ENCODE data around the gene SNX10. TPM values are rescaled to one million over a fixed set of nuclear protein-coding genes. Genes with fewer than 3 reads are reported as not detected.
"Not testable (repeated sequence)": the region's sequence is repeated elsewhere in the genome, so short reads cannot be mapped to it uniquely, and the experiment has no call there.

Gene SNX10
- total RNA-seq, 2 experiments from 2014 or later, result 31.0 to 31.6 TPM

GRCh38 chr7:26284995-26285632 is 6.5 kb upstream of the SNX10 start:
- no peak overlapping the region for H3K4me3 Mint-ChIP-seq
- DNase-seq (no peak), ATAC-seq (ENCODE audit: low read depth) (peak; percentile 77)
- no peaks in the 10 kb centered on the region for H3K36me3 Mint-ChIP-seq
- no peak overlapping the region for H3K27ac Mint-ChIP-seq
- no peaks in the 10 kb centered on the region for H3K9me3 Mint-ChIP-seq
- peaks cover 2% of the 10 kb centered on the region for H3K27me3 Mint-ChIP-seq
- H3K4me1 Mint-ChIP-seq, result peaks cover 3% of the 10 kb centered on the region
- POLR2A ChIA-PET, result interaction anchor here (1.6 kb wide), 1 partner anchor 84 kb away, joined by 9 read pairs; the partner anchor contains the start of genes CBX3 and HNRNPA2B1

DNA sequence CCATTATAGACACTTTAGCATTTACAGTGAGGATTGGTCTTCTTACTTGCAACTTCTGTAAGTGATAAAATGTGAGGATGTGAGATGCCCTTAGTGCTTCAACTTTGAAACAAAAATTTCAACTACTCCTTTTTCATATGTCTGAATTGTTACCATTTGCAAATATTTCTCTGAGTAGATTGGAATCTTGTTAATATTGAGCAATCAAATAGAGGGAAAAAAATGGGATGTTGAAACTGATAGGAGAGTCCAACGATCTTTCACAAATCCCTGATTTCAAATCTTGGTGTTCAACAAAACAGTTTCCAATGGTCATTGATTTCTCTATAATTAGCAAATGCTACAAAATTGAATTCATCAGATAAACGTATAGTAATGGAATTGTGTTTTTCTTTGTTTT is 5.5 kb upstream of the SNX10 start:
- H3K36me3 Mint-ChIP-seq, result no peaks in the 10 kb centered on the region
- H3K4me1 Mint-ChIP-seq, result peaks cover 1% of the 10 kb centered on the region
- H3K27ac Mint-ChIP-seq, result no peak overlapping the region
- DNase-seq, result no peak
- ATAC-seq (ENCODE audit: low read depth), result no peak
- H3K4me3 Mint-ChIP-seq, result no peak overlapping the region
- H3K9me3 Mint-ChIP-seq, result no peaks in the 10 kb centered on the region
- peaks cover 2% of the 10 kb centered on the region for H3K27me3 Mint-ChIP-seq
- POLR2A ChIA-PET, result interaction anchor here (1.6 kb wide), 1 partner anchor 85 kb away, joined by 9 read pairs; the partner anchor contains the start of genes CBX3 and HNRNPA2B1

GRCh38 chr7:26288126-26288525 is 3.5 kb upstream of the SNX10 start:
- POLR2A ChIA-PET, result interaction anchor here (1.0 to 1.1 kb wide), 2 partner anchors 85 to 88 kb away, joined by 3 read pairs; no protein-coding TSS in a partner anchor
- not testable (repeated sequence) for H3K27me3 Mint-ChIP-seq

GRCh38 chr7:26291251-26291650 is 411 bp upstream of the SNX10 start:
- ATAC-seq (ENCODE audit: low read depth), result no peak
- peak overlapping the region; percentile 95 for H3K27ac Mint-ChIP-seq
- POLR2A ChIA-PET, result interaction anchor here (0.7 to 2.1 kb wide), 7 partner anchors 11 to 99 kb away, joined by 3 to 11 read pairs (median 4); partner anchors contain the start of gene CBX3
- peaks cover 35% of the 10 kb centered on the region for H3K4me1 Mint-ChIP-seq
- H3K9me3 Mint-ChIP-seq, result no peaks in the 10 kb centered on the region
- H3K4me3 Mint-ChIP-seq, result peak overlapping the region; percentile 93
- no peak for DNase-seq
- peaks cover 11% of the 10 kb centered on the region for H3K36me3 Mint-ChIP-seq
- H3K27me3 Mint-ChIP-seq, result peaks cover 2% of the 10 kb centered on the region

More at GRCh38 chr7:26288126-26288525, 3.5 kb upstream of the SNX10 start:
- not testable (repeated sequence) for H3K4me3 Mint-ChIP-seq; H3K9me3 Mint-ChIP-seq; H3K36me3 Mint-ChIP-seq; H3K27ac Mint-ChIP-seq; ATAC-seq (ENCODE audit: low read depth); DNase-seq
- peaks cover 11% of the 10 kb centered on the region for H3K4me1 Mint-ChIP-seq

DNA sequence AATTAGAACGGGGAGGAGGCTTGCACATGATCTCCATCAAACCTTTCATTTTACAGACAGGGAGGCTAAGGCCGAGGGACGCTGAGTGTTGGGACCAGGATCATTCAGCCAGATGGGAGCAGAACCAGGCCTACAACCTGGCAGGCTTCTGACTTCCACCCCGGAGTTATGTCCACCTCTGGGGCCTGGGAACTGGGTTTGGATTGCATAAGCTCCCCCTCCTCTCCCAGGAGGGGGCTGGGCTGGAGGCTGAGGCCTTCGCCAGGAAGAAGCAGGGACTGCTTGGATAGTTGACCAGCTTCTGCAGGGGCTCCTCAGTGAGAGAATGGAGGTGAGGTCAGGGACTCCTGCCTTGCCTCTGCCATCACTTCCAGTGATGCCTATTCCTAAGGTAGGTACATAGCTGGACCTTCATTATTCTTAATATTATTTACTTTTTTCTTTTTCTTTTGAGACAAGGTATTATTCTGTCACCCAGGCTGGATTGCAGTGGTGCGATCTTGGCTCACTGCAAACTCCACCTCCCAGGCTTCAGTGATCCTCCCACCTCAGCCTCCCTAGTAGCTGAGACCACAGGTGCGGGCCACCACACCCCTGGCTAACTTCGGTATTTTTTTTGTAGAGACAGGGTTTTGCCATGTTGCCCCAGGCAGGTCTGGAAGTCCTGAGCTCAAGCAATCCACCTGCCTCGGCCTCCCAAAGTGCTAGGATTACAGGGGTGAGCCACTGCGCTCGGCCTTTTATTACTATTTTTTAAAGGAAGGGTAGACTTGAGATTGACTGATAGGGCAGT is 1.3 kb downstream of the SNX10 start:
- Mint-ChIP-seq H3K27ac (peak overlapping the region; percentile 92), H3K4me3 (peak overlapping the region; percentile 89), H3K27me3 (peaks cover 2% of the 10 kb centered on the region), H3K4me1 (peaks cover 38% of the 10 kb centered on the region), H3K9me3 (no peaks in the 10 kb centered on the region), H3K36me3 (peaks cover 16% of the 10 kb centered on the region)
- POLR2A ChIA-PET, result interaction anchor here (0.6 to 3.1 kb wide), 4 partner anchors 12 to 338 kb away, joined by 3 to 25 read pairs (median 8); partner anchors contain the start of genes CBX3 and HNRNPA2B1
- ATAC-seq (ENCODE audit: low read depth), result no peak
- DNase-seq, result peak; percentile 41

DNA sequence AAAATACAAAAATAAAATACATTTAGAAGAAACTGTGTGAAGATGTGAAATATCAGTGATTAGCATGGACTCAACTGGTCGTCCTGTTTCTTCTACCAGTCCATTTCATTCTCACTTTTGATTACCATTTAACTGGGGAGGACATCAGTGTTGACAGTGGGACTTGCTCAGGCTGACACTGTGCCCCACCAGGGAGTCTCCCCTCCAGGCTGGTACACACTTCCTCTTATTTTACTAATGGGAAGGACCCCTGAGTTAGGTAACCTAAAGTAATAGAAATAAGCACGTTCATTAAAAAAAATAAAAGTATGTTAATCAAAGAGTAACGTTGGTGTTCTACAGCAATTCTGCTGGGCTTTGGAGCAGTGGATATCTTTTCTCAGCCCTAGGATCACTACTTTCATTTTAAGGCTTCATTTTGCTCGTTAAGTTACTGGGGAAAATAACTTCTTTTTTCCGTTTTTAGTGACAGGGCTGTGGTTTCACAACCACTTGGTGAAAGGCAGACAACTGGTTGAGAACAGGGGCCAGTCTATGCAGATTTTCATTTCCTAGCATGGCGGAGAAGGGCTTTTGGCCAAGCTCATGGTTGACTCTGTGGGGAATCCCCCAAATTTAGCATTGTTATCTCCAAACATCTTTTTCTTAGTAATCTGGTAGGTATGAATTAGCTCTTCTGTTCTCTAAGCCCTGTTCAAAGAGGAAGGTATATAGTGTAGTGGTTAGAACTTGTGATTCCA is 2.1 kb downstream of the SNX10 start:
- Mint-ChIP-seq H3K9me3 (no peaks in the 10 kb centered on the region), H3K27me3 (peaks cover 2% of the 10 kb centered on the region), H3K4me3 (peak overlapping the region; percentile 89), H3K27ac (peak overlapping the region; percentile 92), H3K36me3 (peaks cover 17% of the 10 kb centered on the region), H3K4me1 (peaks cover 40% of the 10 kb centered on the region)
- peak; percentile 37 for DNase-seq
- peak; percentile 75 for ATAC-seq (ENCODE audit: low read depth)
- POLR2A ChIA-PET, result interaction anchor here (0.6 to 3.1 kb wide), 8 partner anchors 12 to 142 kb away, joined by 3 to 25 read pairs (median 4); partner anchors contain the start of genes CBX3, HNRNPA2B1 and NFE2L3

DNA sequence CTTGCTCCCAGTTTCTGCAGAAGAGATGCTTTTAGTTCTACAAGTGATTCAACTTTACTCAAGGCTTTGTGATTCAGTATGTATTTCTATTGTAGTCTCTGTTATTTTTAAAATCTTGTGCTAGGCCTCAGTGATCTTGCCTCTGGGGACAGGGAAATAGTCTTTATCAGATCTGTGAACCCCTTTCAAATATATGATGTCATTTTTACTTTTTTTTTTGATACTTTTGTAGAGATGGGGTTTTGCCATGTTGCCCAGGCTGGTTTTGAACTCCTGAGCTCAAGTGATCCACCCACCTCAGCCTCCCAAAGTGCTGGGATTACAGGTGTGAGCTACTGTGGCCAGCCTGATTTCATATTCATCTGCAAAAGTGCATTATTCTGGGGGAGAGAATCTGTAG is 3.4 kb downstream of the SNX10 start:
- peaks cover 42% of the 10 kb centered on the region for H3K4me1 Mint-ChIP-seq
- ATAC-seq (ENCODE audit: low read depth) (no peak), DNase-seq (no peak)
- peak overlapping the region; percentile 89 for H3K4me3 Mint-ChIP-seq
- POLR2A ChIA-PET, result interaction anchor here (1.6 to 3.1 kb wide), 3 partner anchors 10 to 97 kb away, joined by 5 to 25 read pairs (median 12); partner anchors contain the start of genes CBX3 and HNRNPA2B1
- H3K9me3 Mint-ChIP-seq, result no peaks in the 10 kb centered on the region
- peak overlapping the region; percentile 92 for H3K27ac Mint-ChIP-seq
- H3K36me3 Mint-ChIP-seq, result peaks cover 23% of the 10 kb centered on the region
- H3K27me3 Mint-ChIP-seq, result no peaks in the 10 kb centered on the region

DNA sequence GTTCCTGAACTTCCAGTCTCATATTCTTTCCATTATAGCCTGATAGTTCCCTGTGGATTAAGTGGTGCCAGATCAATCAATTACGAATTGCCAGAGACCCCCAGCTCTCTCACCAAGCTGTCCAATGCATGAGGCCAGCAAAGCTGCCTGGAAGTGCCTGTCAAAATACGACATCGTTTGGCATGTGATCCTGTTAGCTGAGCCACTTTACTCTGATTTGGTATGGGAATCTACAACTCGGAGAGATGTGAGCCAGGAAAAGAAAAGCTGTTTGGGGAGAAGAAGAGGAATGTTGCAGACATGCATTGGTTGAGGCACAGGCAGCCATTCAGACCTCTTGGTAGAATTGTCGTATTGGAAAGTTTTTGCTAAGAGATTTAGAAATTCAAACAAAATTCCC is 3.9 kb downstream of the SNX10 start:
- POLR2A ChIA-PET, result interaction anchor here (2.4 kb wide), 1 partner anchor 10 kb away, joined by 12 read pairs; no protein-coding TSS in a partner anchor
- no peak for ATAC-seq (ENCODE audit: low read depth)
- no peaks in the 10 kb centered on the region for H3K27me3 Mint-ChIP-seq
- peaks cover 23% of the 10 kb centered on the region for H3K36me3 Mint-ChIP-seq
- peaks cover 42% of the 10 kb centered on the region for H3K4me1 Mint-ChIP-seq
- DNase-seq, result no peak
- no peaks in the 10 kb centered on the region for H3K9me3 Mint-ChIP-seq
- no peak overlapping the region for H3K4me3 Mint-ChIP-seq
- H3K27ac Mint-ChIP-seq, result no peak overlapping the region

- H3K4me3 Mint-ChIP-seq, result no peak overlapping the region
- ATAC-seq (ENCODE audit: low read depth), result no peak
- no peaks in the 10 kb centered on the region for H3K27me3 Mint-ChIP-seq
- H3K4me1 Mint-ChIP-seq, result peaks cover 30% of the 10 kb centered on the region
- no peak for DNase-seq
- H3K27ac Mint-ChIP-seq, result no peak overlapping the region
- POLR2A ChIA-PET, result no interaction called here
- H3K36me3 Mint-ChIP-seq, result peaks cover 33% of the 10 kb centered on the region
- no peaks in the 10 kb centered on the region for H3K9me3 Mint-ChIP-seq
Observed at GRCh38 chr7:26298472-26299058, 6.9 kb downstream of the SNX10 start.

GRCh38 chr7:26305090-26305868 is 13.6 kb downstream of the SNX10 start:
- no peaks in the 10 kb centered on the region for H3K27me3 Mint-ChIP-seq
- H3K27ac Mint-ChIP-seq, result peak overlapping the region; percentile 83
- ATAC-seq (ENCODE audit: low read depth), result peak; percentile 68
- no peaks in the 10 kb centered on the region for H3K9me3 Mint-ChIP-seq
- H3K36me3 Mint-ChIP-seq, result peaks cover 30% of the 10 kb centered on the region
- peak overlapping the region; percentile 58 for H3K4me3 Mint-ChIP-seq
- peaks cover 13% of the 10 kb centered on the region for H3K4me1 Mint-ChIP-seq
- POLR2A ChIA-PET, result interaction anchor here (1.0 to 1.5 kb wide), 3 partner anchors 11 to 105 kb away, joined by 4 to 12 read pairs (median 6); partner anchors contain the start of gene SNX10
- DNase-seq, result no peak

DNA sequence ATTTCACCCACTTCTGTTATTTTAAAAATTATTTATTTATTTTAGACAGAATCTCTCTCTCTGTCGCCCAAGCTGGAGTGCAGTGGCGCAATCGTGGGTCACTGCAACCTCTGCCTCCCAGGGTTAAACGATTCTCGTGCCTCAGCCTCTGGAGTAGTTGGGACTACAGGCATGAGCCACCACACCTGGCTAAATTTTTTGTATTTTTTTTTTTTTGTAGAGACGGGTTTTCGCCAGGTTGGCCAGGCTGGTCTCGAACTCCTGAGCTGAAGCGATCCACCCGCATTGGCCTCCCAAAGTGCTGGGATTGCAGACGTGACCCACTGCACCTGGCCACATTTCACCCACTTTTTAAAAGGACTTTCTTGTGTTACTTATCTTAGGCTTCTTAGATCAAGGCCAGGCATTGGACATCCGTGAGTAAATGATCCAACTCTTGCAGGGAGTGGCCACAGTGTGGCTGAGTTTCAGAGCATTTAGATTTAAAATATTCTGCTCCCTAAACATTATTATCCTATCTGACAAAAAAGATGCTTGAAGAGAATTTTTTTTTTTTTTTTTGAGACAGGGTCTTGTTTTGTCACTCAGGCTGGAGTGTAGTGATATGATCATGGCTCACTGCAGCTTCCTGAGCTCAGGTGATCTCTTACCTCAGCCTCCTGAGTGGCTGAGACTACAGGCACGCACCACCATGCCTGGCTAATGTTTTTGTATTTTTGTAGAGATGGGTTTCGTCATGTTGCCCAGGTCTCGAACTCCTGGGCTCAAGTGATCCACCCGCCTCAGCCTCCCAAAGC is 14.4 kb downstream of the SNX10 start:
- peaks cover 13% of the 10 kb centered on the region for H3K4me1 Mint-ChIP-seq
- H3K36me3 Mint-ChIP-seq, result peaks cover 29% of the 10 kb centered on the region
- H3K27ac Mint-ChIP-seq, result no peak overlapping the region
- no peak overlapping the region for H3K4me3 Mint-ChIP-seq
- H3K9me3 Mint-ChIP-seq, result no peaks in the 10 kb centered on the region
- no peak for ATAC-seq (ENCODE audit: low read depth)
- DNase-seq, result no peak
- H3K27me3 Mint-ChIP-seq, result no peaks in the 10 kb centered on the region
- POLR2A ChIA-PET, result interaction anchor here (1.0 to 1.5 kb wide), 3 partner anchors 12 to 106 kb away, joined by 4 to 12 read pairs (median 6); partner anchors contain the start of gene SNX10
